Amniotic stem cell (primary cell): ENCODE data around the gene ZNF618.

Experiments used
- DNase-seq: peaks from one replicate; lab custom pipeline; 2025; lab: John Stamatoyannopoulos, UW

ZNF618 gene

DNA sequence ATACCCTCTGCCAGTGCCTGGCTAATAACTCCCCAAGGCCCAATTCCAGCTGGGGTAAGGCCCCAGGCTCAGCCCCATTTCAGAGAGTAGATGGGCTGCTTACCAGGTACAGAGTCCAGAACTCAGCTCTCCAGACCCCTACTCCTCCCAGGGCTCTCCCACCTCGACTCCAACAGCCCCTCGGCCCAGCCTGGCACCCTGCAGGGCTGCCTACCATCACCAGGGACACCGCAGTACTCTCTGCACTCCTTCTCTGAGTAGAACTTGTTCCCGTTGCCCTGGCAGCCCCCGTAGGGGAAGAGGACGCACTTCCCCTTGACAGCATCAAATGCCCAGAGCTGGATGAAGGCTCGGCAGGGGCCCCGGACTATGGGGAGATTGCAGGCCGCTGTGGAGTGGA, 184.6 kb downstream of the ZNF618 start:
- no peak for DNase-seq

DNA sequence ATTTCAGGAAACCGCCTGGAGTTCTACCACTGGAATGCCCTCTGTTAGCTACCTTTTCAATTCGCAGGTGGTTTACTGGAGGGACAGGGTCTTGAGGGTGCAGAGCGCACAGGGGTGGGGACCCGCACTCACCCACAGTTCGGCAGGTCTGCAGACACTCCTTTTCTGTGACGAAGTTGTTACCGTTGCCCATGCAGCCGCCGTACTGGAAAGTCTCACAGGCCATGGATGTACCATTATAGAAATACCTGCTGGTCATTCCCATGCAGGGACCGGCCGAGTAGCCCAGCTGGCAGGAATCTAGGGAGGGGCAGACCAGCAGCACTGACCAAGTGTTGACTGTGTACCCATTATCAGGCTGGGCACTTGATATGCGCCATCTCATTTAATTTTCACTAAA, 185.2 kb downstream of the ZNF618 start:
- no peak for DNase-seq

DNA sequence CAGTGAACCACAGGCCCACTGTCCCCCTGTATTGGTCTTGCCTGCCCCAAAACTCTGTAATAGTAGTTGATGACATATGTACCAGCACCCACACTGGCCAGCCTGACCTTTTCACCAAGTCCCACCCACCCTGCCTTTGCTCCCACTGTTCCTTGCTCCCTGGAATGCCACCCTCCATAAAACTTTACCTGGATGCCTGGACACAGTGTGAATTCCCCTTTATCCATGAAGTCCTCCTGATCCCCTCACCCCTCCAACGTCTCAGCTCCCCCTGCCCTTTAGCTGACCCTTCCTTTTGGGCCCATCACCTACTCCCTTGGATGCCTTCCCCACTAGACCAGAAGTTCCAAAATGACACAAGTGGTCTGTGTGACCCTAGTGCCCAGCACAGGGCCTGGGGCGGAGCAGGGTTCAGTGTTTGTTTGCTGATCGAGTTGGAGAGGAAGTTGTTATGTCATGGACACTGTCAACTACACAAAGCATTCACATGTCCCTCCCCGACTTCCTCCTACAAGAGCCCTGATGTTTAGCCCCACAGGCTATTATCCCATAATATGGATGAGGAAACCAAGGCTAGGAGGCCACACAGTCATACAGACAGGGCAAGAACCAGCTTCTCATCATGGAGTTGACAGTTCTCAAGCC, 185.8 kb downstream of the ZNF618 start:
- DNase-seq: no peak

DNA sequence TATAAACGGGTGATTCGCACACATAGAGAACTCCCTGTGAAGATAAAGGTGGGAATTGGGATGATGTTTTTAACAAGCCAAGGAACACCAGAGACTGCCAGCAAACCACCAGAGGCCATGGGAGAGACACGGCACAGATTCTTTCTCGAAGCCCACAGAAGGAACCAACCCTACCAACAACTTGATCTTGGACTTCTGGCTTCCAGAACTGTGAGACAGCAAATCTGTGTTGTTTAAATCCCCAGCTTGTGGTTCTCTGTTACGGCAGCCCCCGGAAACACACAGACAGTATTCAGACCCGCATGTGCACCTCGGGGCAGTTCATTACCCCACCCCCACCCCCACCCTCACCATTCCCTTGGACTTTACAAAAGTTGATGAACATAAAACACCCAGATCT, 189.2 kb downstream of the ZNF618 start:
- DNase-seq: no peak

DNA sequence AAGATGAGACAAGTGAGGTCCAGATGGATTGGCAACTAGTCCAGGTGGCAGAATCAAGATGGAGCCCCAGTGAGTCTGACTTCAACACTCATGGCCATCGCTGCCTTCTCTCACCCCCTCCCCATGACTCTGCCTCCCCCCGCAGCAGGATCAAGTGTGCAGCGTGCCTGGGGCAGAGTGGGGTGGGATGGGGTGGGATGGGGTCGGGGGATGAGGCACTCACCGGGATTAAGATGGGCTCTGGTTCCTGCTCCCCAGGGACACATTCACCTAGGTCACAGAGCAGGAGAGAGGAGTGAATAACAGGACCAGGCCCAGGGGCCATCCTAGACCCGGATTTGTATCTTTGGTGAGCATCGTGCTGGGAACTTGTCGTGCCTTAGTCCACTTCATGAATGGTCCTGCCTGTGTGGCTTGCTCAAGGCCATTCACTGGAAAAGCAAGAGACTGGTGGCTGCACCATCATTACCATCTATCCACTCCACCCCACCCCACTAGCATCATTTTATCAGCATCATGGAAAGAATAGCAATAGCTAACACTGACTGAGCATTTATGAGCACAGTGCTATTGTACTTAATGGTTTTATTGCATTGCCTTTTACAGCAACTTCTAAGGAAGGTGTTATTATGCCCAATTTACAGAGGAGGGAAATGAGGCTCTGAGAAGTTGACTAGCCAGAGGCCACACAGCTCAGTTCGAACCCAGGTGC, 193.5 kb downstream of the ZNF618 start:
- no peak for DNase-seq

DNA sequence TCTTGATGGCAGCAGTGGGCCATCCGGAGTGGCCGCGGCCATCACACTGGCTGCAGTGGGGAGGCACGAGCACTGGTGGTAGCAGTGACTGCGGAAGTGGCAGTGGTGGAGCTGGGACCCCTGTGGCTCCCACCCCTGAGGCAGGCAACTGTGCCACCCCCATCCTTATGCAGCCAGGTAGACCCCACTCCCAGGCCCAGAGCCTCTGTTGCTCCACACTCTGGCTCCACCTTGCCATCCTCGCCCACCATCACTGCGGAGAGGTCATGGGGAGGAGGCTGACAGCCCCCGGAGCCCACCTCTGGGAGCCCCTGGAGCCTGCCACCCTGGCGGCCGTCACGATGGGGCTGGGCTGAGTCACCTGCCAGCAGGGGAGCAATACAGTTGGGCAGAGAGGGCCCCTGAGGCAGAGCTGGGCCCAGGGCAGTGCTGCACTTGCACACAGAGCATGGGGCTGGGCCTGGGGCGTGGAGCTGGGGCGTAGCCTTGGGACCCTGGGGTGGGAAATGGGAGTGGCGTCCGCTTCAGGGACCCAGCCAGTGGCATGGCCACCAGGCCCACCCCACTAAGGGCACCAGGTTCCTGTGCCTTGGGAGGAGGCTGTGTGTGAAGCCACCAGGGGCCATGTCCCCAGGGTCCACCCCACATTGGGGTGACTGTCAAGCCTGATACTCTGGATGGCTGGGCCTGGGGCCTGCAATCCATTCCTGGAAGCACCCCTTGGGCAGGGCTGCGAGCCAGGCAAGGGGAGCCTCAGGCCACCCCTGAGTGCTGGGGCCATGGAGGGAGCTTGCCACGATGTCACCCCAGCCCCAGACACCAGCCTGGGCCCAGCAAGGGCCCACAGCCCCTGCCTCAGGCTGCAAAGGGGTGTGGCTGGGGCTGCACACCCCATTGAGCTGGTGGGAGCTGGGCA, 194.3 kb downstream of the ZNF618 start:
- no peak for DNase-seq

DNA sequence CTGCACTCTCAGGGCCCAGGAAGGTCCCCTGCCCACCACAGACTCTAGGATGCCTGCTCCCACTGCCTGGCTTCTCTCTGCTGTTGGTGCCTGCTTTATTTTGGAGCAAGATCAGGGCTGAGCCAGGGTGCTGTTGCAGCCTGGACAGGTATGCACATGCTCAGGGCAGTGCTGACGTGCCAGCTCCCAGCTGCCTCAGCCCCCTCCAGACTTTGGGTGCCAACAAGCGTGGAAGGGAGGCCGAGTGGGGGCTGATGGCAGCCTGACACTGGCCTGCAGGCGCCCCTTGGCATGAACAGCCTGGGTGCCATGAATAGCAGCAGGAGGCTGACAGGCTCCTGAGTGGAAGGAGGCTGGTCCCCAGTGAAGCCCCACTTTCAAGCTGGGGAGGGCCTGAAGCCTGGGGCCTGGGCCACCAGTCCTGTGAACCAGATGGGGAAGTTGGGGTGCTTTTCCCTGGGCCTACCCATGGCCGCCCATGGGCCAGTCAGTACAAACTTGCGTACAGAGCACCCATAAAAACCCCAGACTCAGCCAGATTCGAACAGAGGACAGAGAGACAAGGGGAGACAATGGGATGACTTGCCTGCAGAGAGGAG, 195.2 kb downstream of the ZNF618 start:
- DNase-seq: no peak

DNA sequence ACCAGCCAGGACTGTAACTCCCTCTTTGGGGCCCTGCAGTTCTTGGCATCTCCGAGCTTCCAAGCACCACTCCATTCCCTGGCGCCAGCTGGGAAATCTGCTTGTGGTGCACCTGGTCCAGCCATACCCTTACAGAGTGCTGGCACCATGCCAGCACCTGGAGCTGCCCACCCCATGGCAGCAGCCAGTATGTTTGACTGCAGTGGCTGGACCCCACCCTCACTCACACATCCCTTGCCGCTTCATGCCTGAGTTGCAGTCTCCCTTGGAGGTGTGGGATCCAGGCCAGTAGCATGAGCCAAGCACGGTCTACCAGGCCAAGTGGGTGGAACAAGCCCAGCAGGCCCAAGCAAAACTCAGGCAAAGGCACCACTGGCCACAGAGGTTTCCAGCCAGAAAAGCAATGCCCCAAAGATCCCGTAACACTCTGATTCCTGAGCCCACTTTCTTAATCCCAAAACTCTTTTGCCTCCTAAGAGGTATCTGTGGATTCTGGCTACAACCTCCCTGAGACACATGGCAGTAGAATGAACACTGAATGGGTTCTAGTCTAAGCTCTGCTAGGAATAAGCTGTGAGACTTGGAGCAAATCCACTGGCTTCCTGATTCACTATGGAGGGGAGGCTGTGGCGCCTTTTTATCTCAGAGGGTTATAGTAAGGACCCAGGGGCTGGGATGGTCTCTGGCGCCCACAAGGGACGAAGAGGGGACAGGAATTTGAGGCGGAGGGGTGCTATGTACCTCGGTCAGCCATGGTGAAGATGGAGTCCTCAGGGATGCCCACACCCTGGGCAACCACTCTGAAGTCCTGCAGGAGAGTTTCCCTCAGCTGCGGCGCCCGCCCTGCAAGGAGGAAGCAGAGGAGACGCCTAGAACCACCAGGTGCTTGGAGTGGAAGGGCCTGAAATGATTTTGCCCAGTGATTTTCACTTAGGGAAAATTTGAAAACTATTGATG, 196.4 kb downstream of the ZNF618 start:
- DNase-seq: no peak

DNA sequence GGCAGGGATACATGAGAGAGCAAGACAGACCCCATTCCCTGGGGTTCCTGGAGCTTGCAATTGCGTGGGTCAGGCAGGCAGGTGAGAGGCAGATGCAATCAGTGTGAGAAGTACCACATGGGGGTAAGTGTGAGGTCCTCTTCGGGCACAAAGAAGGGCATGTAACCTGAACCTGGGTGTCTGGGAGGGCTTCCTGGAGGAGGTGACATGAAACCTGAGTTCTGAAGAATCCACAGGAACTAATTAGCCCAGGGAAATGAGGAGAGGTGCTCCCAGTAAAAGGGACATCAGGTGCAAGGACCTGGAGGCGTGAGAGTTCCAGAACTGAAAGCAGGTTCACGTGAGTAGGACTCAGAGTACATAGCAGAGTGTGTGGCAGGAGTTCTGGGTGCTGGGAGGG, 199.5 kb downstream of the ZNF618 start:
- DNase-seq: no peak

DNA sequence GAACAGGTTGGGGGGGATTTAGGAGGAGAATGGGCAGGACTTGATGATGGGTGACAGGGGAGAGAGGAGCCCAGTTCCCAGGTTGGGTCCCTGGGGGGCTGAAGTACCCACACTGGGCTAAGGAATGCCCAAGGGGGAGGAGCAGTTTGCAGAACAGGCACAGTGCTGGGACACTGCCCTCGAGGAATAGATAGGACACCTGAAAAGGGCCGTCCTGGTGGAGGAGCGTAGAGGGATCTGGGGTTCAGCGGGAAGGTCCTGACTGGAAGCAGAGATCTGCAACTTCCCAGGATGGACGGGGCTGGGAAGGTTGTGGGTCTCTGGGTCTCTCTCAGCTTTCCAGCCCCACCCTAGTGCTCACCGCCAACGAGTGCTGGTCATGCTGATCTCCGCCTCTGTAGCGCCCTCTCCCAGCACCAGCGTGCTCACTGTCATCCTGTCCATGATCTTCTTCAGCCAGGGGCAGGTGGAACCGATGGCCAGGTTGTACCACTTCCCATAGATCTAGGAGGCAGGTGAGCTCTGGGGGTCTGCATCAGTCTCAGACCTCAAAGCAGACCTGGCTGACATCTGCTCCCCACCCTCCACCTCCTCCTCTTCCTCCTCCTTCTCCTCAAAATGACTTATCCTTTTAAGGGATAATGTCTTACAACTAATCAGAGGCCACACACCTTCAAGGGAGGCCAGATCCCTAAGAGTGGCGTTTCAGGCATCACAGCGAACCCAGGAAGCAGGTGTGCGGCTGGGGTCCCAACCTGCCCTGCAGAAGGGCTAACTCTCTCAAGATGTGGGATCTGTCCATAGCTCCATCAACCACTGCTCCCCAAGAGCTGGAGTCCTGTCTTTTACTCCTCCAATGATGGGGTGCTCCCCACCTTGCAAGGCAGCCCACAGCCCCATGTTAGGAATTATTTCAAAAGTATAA, 200.4 kb downstream of the ZNF618 start:
- no peak for DNase-seq

DNA sequence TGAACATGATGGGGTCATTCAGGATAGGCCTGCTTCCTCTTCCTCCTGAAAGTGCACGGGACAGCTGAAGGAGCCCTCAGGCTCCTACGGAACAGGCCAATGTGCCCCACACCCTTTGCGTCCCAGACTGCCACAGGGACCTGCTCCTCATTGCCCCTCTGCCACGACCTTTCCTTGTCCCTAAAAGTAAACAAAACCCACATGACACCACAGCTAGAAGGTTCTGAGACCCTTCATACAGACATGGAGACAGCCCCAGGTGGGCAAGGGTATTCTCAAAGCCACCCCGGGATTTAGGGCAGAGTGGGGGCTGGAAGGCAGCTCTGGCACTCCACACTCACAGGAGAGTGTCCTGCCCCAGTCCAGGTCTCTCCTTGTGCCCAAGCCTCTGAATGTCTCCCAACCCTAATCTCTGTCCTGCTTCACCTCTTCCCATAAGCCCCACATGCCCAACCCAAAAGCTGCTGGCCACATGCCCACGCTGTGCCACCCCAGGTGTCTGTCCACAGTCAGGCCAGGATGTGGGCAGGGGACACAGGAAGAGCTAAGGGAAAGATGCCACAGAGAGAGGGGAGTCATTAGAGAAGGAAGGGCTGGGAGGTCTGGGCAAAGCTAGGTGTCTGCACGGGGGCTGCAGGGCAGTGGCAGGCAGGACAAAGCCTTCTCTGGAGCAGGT, 201.2 kb downstream of the ZNF618 start:
- DNase-seq: no peak

DNA sequence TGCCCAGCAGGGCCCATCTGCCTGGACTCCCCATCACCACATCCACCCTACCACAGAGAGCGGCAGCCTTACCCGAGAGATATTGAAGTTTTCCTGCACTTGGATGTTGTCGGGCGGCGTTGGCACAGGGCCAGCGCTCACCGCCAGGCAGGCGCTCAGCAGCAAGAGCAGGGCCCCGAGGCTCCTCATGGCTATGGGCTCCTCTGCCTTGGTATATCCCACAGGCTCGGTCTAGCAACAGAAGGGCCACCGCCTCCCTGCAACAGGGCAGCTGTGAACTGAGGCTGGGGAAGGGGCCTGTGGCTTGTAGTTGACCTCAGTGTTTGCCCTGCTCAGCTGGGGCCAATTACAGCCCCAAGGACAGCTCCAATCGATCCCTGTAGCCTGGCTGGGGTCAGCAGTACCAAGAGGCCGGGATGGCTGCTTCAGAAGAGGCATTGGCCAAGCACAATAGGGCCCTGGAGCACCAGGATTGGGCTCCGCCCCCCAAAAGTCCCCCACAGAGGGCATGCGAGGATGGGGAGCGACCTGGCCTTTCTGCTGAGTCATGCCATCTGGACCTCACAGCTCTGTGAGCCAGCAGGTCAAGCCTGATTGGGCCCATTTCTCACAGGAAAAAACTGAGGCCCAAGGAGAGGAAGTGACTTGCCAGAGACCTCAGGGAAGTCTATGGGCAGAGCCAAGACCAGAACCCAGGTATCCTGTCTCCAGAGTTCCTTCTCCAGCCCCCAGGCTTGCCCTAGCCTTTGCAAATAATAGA, 202.1 kb downstream of the ZNF618 start, which contains the start of gene AMBP:
AMBP (minus strand) TSS at position 280 of the 760 bp plus-strand sequence; CDS start at position 189, 91 bp downstream.
- no peak for DNase-seq

DNA sequence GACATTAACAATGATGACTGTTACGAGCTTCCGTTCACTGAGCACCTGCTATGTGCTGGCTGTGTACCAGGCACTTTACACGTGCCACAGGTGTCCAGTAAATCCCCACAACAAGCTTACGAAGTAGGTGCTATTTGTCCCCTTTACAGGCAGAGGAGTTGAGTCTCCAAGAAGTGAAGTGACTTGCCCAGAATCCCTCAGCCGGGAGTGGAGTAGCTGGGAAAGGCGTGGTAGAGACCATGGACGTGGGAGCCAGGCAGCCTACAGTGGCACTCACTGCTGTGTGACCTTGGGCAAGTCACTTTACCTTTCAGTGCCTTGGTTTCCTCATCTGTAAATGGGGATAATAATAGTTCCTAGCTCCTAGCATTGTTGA, 202.7 kb downstream of the ZNF618 start:
- no peak for DNase-seq

DNA sequence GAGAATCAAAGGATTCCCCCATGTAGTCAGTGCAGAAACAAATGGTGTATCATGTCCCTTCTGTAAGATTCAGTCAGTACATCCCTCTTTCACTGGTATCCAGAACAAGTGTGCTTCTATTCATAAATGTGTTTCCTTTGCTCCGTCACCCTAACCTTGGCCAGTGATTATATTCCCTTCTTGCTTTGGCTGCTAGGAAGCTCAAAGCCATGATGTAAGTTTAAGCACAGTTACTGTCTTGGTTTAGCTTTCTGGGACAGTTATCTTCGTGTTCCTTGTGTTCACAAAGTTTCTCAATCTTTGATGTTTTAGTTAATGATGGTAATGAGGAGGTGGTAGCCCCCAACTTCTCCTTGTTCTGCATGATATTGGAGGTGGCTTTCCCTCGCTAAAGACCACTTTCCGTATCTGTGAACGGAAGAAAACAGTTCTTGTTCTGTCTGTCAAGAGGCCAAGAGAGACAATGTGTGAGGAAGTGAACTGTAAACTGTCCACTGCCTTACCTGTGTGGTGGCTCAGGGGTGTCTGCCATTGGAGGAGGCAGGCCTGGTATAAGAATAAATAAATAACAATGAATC, 204.2 kb downstream of the ZNF618 start:
- no peak for DNase-seq

DNA sequence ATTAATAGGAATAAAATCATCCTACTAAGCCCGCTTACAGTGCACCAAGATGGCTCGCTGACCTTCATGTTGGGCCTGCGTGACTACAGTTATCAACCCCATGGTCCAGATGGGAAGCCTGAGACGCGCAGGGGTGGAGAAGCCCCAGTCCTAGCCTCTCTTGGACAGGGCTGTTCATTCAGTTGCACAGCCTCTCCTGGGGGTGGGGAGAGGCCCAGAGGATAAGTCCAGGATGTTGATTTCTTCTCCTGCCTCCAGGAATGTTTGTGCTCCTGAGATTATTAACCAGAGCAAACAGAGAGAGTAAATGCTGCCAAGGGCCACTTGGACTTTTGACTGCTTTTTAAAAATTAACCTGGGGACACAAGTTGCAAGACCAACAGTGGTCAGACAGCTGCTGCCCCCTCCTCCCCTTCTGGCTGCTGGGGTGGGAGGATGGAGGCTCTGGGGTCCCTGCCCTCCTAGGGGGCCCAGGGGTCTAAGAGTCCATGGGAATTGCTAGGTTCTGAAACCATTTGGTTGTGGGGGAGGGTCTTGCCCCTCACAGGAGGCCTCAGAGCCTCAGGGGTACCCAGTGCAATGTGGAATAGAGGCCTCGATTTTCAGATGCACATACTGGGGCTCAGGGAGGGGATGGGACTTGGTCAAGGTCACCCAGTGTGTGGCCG, 204.8 kb downstream of the ZNF618 start:
- no peak for DNase-seq

DNA sequence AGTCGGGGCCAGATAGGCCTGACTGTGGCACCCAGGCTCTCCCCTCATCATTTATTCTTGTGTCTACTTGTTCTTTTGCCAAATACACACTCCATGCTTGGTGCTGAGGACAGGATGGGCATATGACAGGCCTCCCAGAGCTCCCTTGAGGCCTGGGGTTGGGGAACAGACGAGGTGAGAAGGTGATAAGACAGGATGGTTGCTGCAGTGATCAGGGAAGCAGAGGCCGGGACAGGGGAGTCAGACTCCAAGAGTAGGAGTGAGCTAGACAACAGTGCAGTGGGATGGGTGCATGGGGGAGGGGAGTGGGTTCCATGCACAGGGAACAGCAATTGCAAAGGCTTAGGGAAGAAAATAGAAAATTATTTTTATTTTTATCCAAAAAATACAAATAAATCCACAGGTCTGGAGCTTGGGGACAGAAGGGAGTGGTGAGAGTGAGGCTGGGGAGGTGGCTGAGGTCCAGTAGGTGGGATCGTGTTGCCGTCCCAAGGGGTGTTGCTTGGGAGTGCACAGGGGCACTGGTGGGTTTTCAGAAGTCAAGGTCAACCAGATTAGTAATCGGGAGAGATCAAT, 205.4 kb downstream of the ZNF618 start:
- no peak for DNase-seq

DNA sequence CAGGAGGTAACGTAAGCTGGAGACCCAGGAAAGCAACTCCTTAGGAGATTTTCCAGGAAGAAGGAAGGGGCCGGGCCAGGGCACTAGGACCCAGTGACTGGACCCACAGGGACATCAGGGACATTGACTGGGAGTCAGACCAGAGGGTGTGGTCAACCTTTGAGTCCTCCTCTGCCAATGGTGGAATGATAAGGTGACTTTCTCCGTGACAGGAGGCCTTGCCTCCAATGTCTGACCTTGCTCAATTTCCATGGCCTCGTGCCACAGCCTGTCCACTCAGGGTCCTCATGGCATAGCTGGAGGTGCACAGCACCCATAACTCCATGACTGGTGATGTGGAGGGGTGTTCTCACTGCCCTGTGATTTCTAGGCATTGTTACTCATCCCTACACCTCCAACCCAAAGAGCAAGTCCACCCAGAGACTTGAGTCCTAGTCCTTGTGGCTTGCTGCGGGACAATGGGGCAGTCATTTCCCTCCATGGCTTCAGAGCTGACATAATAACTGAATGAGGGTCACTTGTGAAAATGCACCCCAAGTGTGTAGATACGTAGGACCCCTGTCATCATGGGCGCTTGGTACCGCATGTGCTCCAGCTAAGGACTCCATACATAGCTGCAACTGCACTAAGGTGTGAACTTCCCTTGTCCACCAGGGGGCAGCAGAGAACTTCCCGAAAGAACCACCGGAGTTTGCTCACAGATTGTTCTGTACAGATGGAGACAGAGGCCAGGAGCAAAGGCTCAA, 206.1 kb downstream of the ZNF618 start:
- DNase-seq: peak; percentile 84
